ENCODE results near the gene HCCS.

- no peak for TF ChIP-seq CTCF (IDR thresholded peaks at IDR 0.05)
- TF ChIP-seq POLR2A (IDR thresholded peaks at IDR 0.05) = no peak
Observed at GRCh38 chrX:11103006-11103405, 8.1 kb upstream of the HCCS start.
